OCI-LY1 (cell line): ENCODE results near the gene HTR2B.

Source experiments
- H2AFZ ChIP-seq: fragments of 200-600 bp; sonication (generic), shearing (Covaris generic); 2 replicates; pipeline ENCODE4 v1.6.0; 2014; ENCODE audit warnings: antibody characterized with exemption, mild to moderate bottlenecking, low read length
- H3F3A ChIP-seq: fragments of 200-600 bp; sonication (generic), shearing (Covaris generic); 2 replicates; pipeline ENCODE4 v1.6.0; 2014; ENCODE audit warnings: mild to moderate bottlenecking, antibody characterized with exemption, low read length, moderate library complexity; ENCODE audit not compliant: insufficient read depth
- H3K27ac ChIP-seq: fragments of 200-600 bp; sonication (generic); 2 replicates; pipeline ENCODE4 v1.5.1; 2014; ENCODE audit warnings: low read length, mixed run types, mild to moderate bottlenecking, low read depth; ENCODE audit not compliant: poor library complexity, severe bottlenecking
- H3K27me3 ChIP-seq: fragments of 200-600 bp; sonication (generic); 2 replicates; pipeline ENCODE4 v1.6.0; 2014; ENCODE audit warnings: antibody characterized with exemption, mild to moderate bottlenecking, low read length, moderate library complexity; ENCODE audit not compliant: insufficient read depth
- H3K36me3 ChIP-seq: fragments of 200-600 bp; sonication (generic); 2 replicates; pipeline ENCODE4 v1.6.1; 2014; ENCODE audit warnings: mild to moderate bottlenecking, antibody characterized with exemption, low read length, moderate library complexity, mixed read lengths; ENCODE audit not compliant: insufficient read depth
- H3K4me1 ChIP-seq: fragments of 200-600 bp; sonication (generic); 2 replicates; pipeline ENCODE4 v1.5.1; 2014; ENCODE audit warnings: mild to moderate bottlenecking, low read length, moderate library complexity; ENCODE audit not compliant: insufficient read depth, severe bottlenecking
- H3K4me2 ChIP-seq: fragments of 200-600 bp; sonication (generic), shearing (Covaris generic); 2 replicates; pipeline ENCODE4 v1.6.1; 2014; ENCODE audit warnings: low read length
- H3K4me3 ChIP-seq: fragments of 200-600 bp; sonication (generic); 2 replicates; pipeline ENCODE4 v1.5.1; 2014; ENCODE audit warnings: low read length, low read depth, mild to moderate bottlenecking, mixed read lengths; ENCODE audit not compliant: poor library complexity, severe bottlenecking
- H3K79me2 ChIP-seq: fragments of 200-600 bp; shearing (Covaris generic); 2 replicates; pipeline ENCODE4 v1.6.1; 2016; ENCODE audit warnings: mixed run types, low read length, mixed read lengths; ENCODE audit not compliant: insufficient read depth
- H3K9ac ChIP-seq: fragments of 200-600 bp; sonication (generic), shearing (Covaris generic); 2 replicates; pipeline ENCODE4 v1.6.1; 2014; ENCODE audit warnings: mild to moderate bottlenecking, low read length, mixed read lengths
- H3K9me2 ChIP-seq: fragments of 200-600 bp; sonication (generic), shearing (Covaris generic); 2 replicates; pipeline ENCODE4 v1.6.1; 2014; ENCODE audit warnings: low read depth, mild to moderate bottlenecking, low read length, mixed read lengths
- H3K9me3 ChIP-seq: fragments of 200-600 bp; shearing (Covaris generic); 2 replicates; pipeline ENCODE4 v1.6.1; 2014; ENCODE audit warnings: low read length, mixed read lengths
- H4K20me1 ChIP-seq: fragments of 200-600 bp; sonication (generic), shearing (Covaris generic); 2 replicates; pipeline ENCODE4 v1.6.0; 2016; ENCODE audit warnings: mild to moderate bottlenecking, low read length; ENCODE audit not compliant: insufficient read depth
- CTCF ChIP-seq: fragments of 200-600 bp; sonication (generic), shearing (Covaris generic); IDR thresholded peaks from 2 replicates; pipeline ENCODE4 v1.5.1; 2017; ENCODE audit warnings: mild to moderate bottlenecking, antibody characterized with exemption, low read length, moderate library complexity, mixed read lengths
- EZH2 ChIP-seq: fragments of 200-600 bp; sonication (generic), shearing (Covaris generic); IDR thresholded peaks from 2 replicates; pipeline ENCODE4 v1.8.0; 2017; ENCODE audit warnings: borderline replicate concordance, mixed run types, mild to moderate bottlenecking, antibody characterized with exemption, low read length, moderate library complexity, mixed read lengths

Gene HTR2B

GRCh38 chr2:231139796-231140195 is 15.0 kb upstream of the HTR2B start:
- Histone ChIP-seq H3K4me1 (peaks cover 8% of the 10 kb centered on the region), H2AFZ (no peak overlapping the region), H3F3A (no peaks in the 10 kb centered on the region), H3K4me2 (no peak overlapping the region), H4K20me1 (no peaks in the 10 kb centered on the region), H3K9me2 (no peaks in the 10 kb centered on the region), H3K27me3 (no peaks in the 10 kb centered on the region), H3K27ac (no peak overlapping the region), H3K9me3 (no peaks in the 10 kb centered on the region), H3K79me2 (0 out of 2 replicates have a peak, but pooled peaks cover 3% of the 10 kb centered on the region), H3K36me3 (peaks cover 26% of the 10 kb centered on the region; the same call in 1 of the 2 replicates), H3K4me3 (no peak overlapping the region), H3K9ac (no peak overlapping the region)
- no peak for TF ChIP-seq CTCF
- TF ChIP-seq EZH2, result no peak

- TF ChIP-seq CTCF, result no peak
- TF ChIP-seq EZH2, result no peak
- Histone ChIP-seq H4K20me1 (no peaks in the 10 kb centered on the region), H3K79me2 (0 out of 2 replicates have a peak, but pooled peaks cover 3% of the 10 kb centered on the region), H3K4me2 (no peak overlapping the region), H3K9me2 (no peaks in the 10 kb centered on the region), H3K4me3 (no peak overlapping the region), H3K4me1 (peaks cover 8% of the 10 kb centered on the region), H2AFZ (no peak overlapping the region), H3K27ac (no peak overlapping the region), H3K36me3 (peaks cover 25% of the 10 kb centered on the region; the same call in 1 of the 2 replicates), H3K9me3 (no peaks in the 10 kb centered on the region), H3K27me3 (no peaks in the 10 kb centered on the region), H3F3A (no peaks in the 10 kb centered on the region), H3K9ac (no peak overlapping the region)
Observed at GRCh38 chr2:231138699-231139098, 13.9 kb upstream of the HTR2B start.

DNA sequence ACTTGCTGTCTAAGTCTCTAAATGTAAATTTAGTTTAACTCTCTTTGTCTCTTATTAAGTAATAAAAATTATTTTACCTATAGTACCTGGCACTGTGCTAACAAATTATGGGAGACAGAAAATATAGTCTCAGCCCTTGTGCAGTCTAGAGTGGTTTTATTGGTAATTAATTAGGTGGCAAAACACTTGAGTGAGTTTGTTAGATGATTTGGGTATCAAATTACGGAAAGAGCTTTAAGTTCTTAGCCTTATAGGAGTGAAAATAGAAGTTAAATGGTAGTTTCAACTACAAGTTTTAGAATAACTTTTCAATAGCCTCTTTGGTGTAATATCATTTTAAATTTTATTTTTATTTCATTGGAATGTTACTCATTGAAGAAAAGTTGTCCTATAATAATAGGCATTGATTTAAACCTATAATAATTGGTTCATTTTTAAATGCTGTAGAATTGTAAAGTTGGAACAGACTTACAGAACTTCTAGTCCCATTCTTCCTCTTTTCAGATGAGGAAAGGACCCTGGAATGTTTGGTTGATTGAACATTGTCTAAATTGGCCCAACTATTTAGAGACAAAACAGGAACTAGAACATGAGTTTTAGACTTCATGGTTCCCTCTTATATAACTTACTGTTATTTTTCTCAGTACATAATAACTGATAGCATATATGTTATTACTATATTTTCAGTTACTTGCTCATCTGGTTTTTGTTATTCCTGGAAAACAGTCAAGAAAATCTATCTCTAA is 10.2 kb upstream of the HTR2B start:
- H3K9ac ChIP-seq, result no peak overlapping the region
- H3F3A ChIP-seq, result no peaks in the 10 kb centered on the region
- no peaks in the 10 kb centered on the region for H3K9me2 ChIP-seq
- H3K4me1 ChIP-seq, result peaks cover 8% of the 10 kb centered on the region
- H2AFZ ChIP-seq, result no peak overlapping the region
- TF ChIP-seq CTCF (no peak), EZH2 (no peak)
- peaks cover 24% of the 10 kb centered on the region; the same call in 1 of the 2 replicates for H3K36me3 ChIP-seq
- no peak overlapping the region for H3K27ac ChIP-seq
- 0 out of 2 replicates have a peak, but pooled peaks cover 3% of the 10 kb centered on the region for H3K79me2 ChIP-seq
- no peak overlapping the region for H3K4me3 ChIP-seq
- no peak overlapping the region for H3K4me2 ChIP-seq
- H3K9me3 ChIP-seq, result no peaks in the 10 kb centered on the region
- no peaks in the 10 kb centered on the region for H4K20me1 ChIP-seq
- no peaks in the 10 kb centered on the region for H3K27me3 ChIP-seq
